GM18526 (cell line): Measurements from ENCODE around the gene ADARB1.

Source experiments
- POLR2A ChIP-seq: IDR thresholded peaks from 3 replicates; pipeline ENCODE4 v1.6.1; 2011; ENCODE audit not compliant: insufficient read length; ENCODE audit errors: extremely low read depth

Gene ADARB1

GRCh38 chr21:45035477-45035848, 38.9 kb upstream of the ADARB1 start:
- no peak for TF ChIP-seq POLR2A

- TF ChIP-seq POLR2A = no peak
These were observed 37.8 kb upstream of the ADARB1 start for GRCh38 chr21:45036630-45037029.

- no peak for TF ChIP-seq POLR2A
These were observed 36.4 kb upstream of the ADARB1 start for GRCh38 chr21:45037986-45038385.

GRCh38 chr21:45039317-45040156, 34.8 kb upstream of the ADARB1 start:
- TF ChIP-seq POLR2A = no peak

- TF ChIP-seq POLR2A = no peak
These were observed 34.1 kb upstream of the ADARB1 start for GRCh38 chr21:45040157-45040711.

GRCh38 chr21:45040739-45041138, 33.6 kb upstream of the ADARB1 start:
- no peak for TF ChIP-seq POLR2A

GRCh38 chr21:45041351-45041805, 33.0 kb upstream of the ADARB1 start:
- no peak for TF ChIP-seq POLR2A

GRCh38 chr21:45041984-45042663, 32.3 kb upstream of the ADARB1 start:
- no peak for TF ChIP-seq POLR2A

GRCh38 chr21:45042664-45043161, 31.7 kb upstream of the ADARB1 start:
- no peak for TF ChIP-seq POLR2A

GRCh38 chr21:45043541-45044020, 30.8 kb upstream of the ADARB1 start:
- no peak for TF ChIP-seq POLR2A

- TF ChIP-seq POLR2A = no peak
These were observed 28.9 kb upstream of the ADARB1 start for GRCh38 chr21:45045481-45045880.

- no peak for TF ChIP-seq POLR2A
These were observed 27.1 kb upstream of the ADARB1 start for GRCh38 chr21:45047257-45047656.

- TF ChIP-seq POLR2A = no peak
These were observed 26.2 kb upstream of the ADARB1 start for GRCh38 chr21:45048026-45048698.

- no peak for TF ChIP-seq POLR2A
These were observed 25.4 kb upstream of the ADARB1 start for GRCh38 chr21:45048968-45049367.

GRCh38 chr21:45049714-45050344, 24.6 kb upstream of the ADARB1 start:
- TF ChIP-seq POLR2A = no peak
